Measurements from ENCODE around the gene USP21. TPM values are rescaled to one million over a fixed set of nuclear protein-coding genes. Genes with fewer than 3 reads are reported as not detected.

USP21 gene
- total RNA-seq, 1 experiment from 2014 or later: 41.9 TPM

- intact Hi-C loops (cut with micrococcal nuclease; ENCODE audit: unreplicated experiment): no loop called here
- Histone ChIP-seq H3K36me3 (ENCODE audit: control insufficient read depth, insufficient read depth, low read length) (peaks cover 10% of the 10 kb centered on the region), H3K27ac (ENCODE audit: low read length) (peak overlapping the region; percentile 99), H3K4me3 (ENCODE audit: low read depth in 2 of 2, low read length in 2 of 2) (peak overlapping the region; percentile 96 to 99), H3K4me1 (ENCODE audit: control insufficient read depth, insufficient read depth, low read length) (peaks cover 14% of the 10 kb centered on the region), H3K9me3 (ENCODE audit: control insufficient read depth, insufficient read depth, low read depth, low read length) (no peaks in the 10 kb centered on the region), H3K27me3 (ENCODE audit: control insufficient read depth, insufficient read depth, low read length) (no peaks in the 10 kb centered on the region)
- DNase-seq (ENCODE audit: low read depth, low spot score): no peak
- ChIA-PET CTCF (interaction anchor here (0.7 kb wide), 1 partner anchor 135 kb away, joined by 3 read pairs; no protein-coding TSS in a partner anchor), POLR2A (interaction anchor here (0.5 to 1.4 kb wide), 3 partner anchors 15 to 33 kb away, joined by 3 to 8 read pairs (median 5); no protein-coding TSS in a partner anchor)
- in situ Hi-C loops (cut with HindIII; ENCODE audit: low pct_unique_long_range_greater_than_20kb, low sequenced_read_pairs): no loop called here
- TF ChIP-seq SIN3A (IDR thresholded peaks at IDR 0.05; ENCODE audit: borderline replicate concordance, insufficient read depth, low read depth, low read length): 0 out of 2 replicates have a peak, but pooled peaks have one; percentile 3
- TF ChIP-seq TCF7L2 (IDR thresholded peaks at IDR 0.05; ENCODE audit: low read depth, low read length): no peak
- TF ChIP-seq POLR2AphosphoS5 (IDR thresholded peaks at IDR 0.05; ENCODE audit: low read depth, low read length): no peak; the same call in 1 of the 2 replicates
- ATAC-seq: peak; percentile 54
- BruUV-seq (replicated peaks): TSS peak; percentile 91
These were observed 26.0 kb upstream of the USP21 start for GRCh38 chr1:161133220-161133740.

GRCh38 chr1:161137881-161138280 lies 21.4 kb upstream of the USP21 start:
- CTCF ChIA-PET: no interaction called here
- Histone ChIP-seq H3K27ac (ENCODE audit: low read length) (no peak overlapping the region), H3K4me1 (ENCODE audit: control insufficient read depth, insufficient read depth, low read length) (no peaks in the 10 kb centered on the region), H3K27me3 (ENCODE audit: control insufficient read depth, insufficient read depth, low read length) (no peaks in the 10 kb centered on the region), H3K9me3 (ENCODE audit: control insufficient read depth, insufficient read depth, low read depth, low read length) (no peaks in the 10 kb centered on the region), H3K36me3 (ENCODE audit: control insufficient read depth, insufficient read depth, low read length) (no peaks in the 10 kb centered on the region; the same call in 1 of the 2 replicates), H3K4me3 (ENCODE audit: low read depth in 2 of 2, low read length in 2 of 2) (no peak overlapping the region)
- no TSS peak for BruUV-seq (replicated peaks)
- TF ChIP-seq REST (IDR thresholded peaks at IDR 0.05; ENCODE audit: insufficient read depth in 1 of 2, low read depth in 2 of 2, low read length in 1 of 2) (no peak), TCF7L2 (IDR thresholded peaks at IDR 0.05; ENCODE audit: low read depth, low read length) (no peak), SIN3A (IDR thresholded peaks at IDR 0.05; ENCODE audit: borderline replicate concordance, insufficient read depth, low read depth, low read length) (no peak), CTCF (IDR thresholded peaks at IDR 0.05) (no peak), POLR2AphosphoS5 (IDR thresholded peaks at IDR 0.05; ENCODE audit: low read depth, low read length) (no peak)
- in situ Hi-C loops (cut with HindIII; ENCODE audit: low pct_unique_long_range_greater_than_20kb, low sequenced_read_pairs) (no loop called here), intact Hi-C loops (cut with micrococcal nuclease; ENCODE audit: unreplicated experiment) (no loop called here)
- DNase-seq (ENCODE audit: low read depth, low spot score) (no peak), ATAC-seq (no peak)
- POLR2A ChIA-PET: interaction anchor here (0.9 kb wide), 1 partner anchor 21 kb away, joined by 7 read pairs; the partner anchor contains the start of genes NIT1 and PFDN2

GRCh38 chr1:161138431-161138830 lies 20.9 kb upstream of the USP21 start:
- no peak for TF ChIP-seq REST (IDR thresholded peaks at IDR 0.05; ENCODE audit: insufficient read depth in 1 of 2, low read depth in 2 of 2, low read length in 1 of 2)
- no peak for TF ChIP-seq CTCF (IDR thresholded peaks at IDR 0.05)
- TF ChIP-seq SIN3A (IDR thresholded peaks at IDR 0.05; ENCODE audit: borderline replicate concordance, insufficient read depth, low read depth, low read length): no peak
- no peak for TF ChIP-seq TCF7L2 (IDR thresholded peaks at IDR 0.05; ENCODE audit: low read depth, low read length)
- no peak for TF ChIP-seq POLR2AphosphoS5 (IDR thresholded peaks at IDR 0.05; ENCODE audit: low read depth, low read length)
- intact Hi-C loops (cut with micrococcal nuclease; ENCODE audit: unreplicated experiment): no loop called here
- POLR2A ChIA-PET: interaction anchor here (0.9 kb wide), 1 partner anchor 21 kb away, joined by 7 read pairs; the partner anchor contains the start of genes NIT1 and PFDN2
- Histone ChIP-seq H3K27ac (ENCODE audit: low read length) (no peak overlapping the region), H3K36me3 (ENCODE audit: control insufficient read depth, insufficient read depth, low read length) (no peaks in the 10 kb centered on the region; the same call in 1 of the 2 replicates), H3K4me3 (ENCODE audit: low read depth in 2 of 2, low read length in 2 of 2) (no peak overlapping the region), H3K9me3 (ENCODE audit: control insufficient read depth, insufficient read depth, low read depth, low read length) (no peaks in the 10 kb centered on the region), H3K4me1 (ENCODE audit: control insufficient read depth, insufficient read depth, low read length) (no peaks in the 10 kb centered on the region), H3K27me3 (ENCODE audit: control insufficient read depth, insufficient read depth, low read length) (no peaks in the 10 kb centered on the region)
- BruUV-seq (replicated peaks): no TSS peak
- DNase-seq (ENCODE audit: low read depth, low spot score) (no peak), ATAC-seq (no peak)
- in situ Hi-C loops (cut with HindIII; ENCODE audit: low pct_unique_long_range_greater_than_20kb, low sequenced_read_pairs): no loop called here
- CTCF ChIA-PET: no interaction called here

Measured in Panc1 (cell line).